Smooth muscle cell (in vitro differentiated cells): ENCODE results near the gene TMEM204. TPM values are rescaled to one million over a fixed set of nuclear protein-coding genes. Genes with fewer than 3 reads are reported as not detected.

ENCODE experiments used
- DNase-seq: peaks from one replicate; lab custom pipeline; 2025; ENCODE audit not compliant: unreplicated experiment; lab: John Stamatoyannopoulos, UW
- H2AFZ ChIP-seq: fragments of 200-600 bp; sonication (generic); 2 replicates; pipeline ENCODE4 v1.6.0; 2016; ENCODE audit warnings: antibody characterized with exemption, low read depth, mild to moderate bottlenecking
- H3F3A ChIP-seq: fragments of 200-600 bp; sonication (generic); 2 replicates; pipeline ENCODE4 v1.6.0; 2017; ENCODE audit warnings: antibody characterized with exemption, low read depth
- H3K27ac ChIP-seq: fragments of 200-600 bp; sonication (generic); 2 replicates; pipeline ENCODE4 v1.5.1; 2016; ENCODE audit warnings: low read depth, mild to moderate bottlenecking
- H3K27me3 ChIP-seq: fragments of 200-600 bp; sonication (generic); 2 replicates; pipeline ENCODE4 v1.6.1; 2016; ENCODE audit warnings: low read depth, mild to moderate bottlenecking
- H3K36me3 ChIP-seq: fragments of 200-600 bp; sonication (generic); 2 replicates; pipeline ENCODE4 v1.5.1; 2016; ENCODE audit warnings: low read depth
- H3K4me1 ChIP-seq: fragments of 200-600 bp; sonication (generic); 2 replicates; pipeline ENCODE4 v1.5.1; 2016; ENCODE audit warnings: low read depth
- H3K4me2 ChIP-seq: fragments of 200-600 bp; sonication (generic); 2 replicates; pipeline ENCODE4 v1.6.0; 2016; ENCODE audit warnings: mild to moderate bottlenecking
- H3K4me3 ChIP-seq: fragments of 200-600 bp; sonication (generic); 2 replicates; pipeline ENCODE4 v1.5.1; 2016; ENCODE audit warnings: mild to moderate bottlenecking
- H3K79me2 ChIP-seq: fragments of 200-600 bp; sonication (generic); 2 replicates; pipeline ENCODE4 v1.6.0; 2016; ENCODE audit warnings: low read depth, mild to moderate bottlenecking
- H3K9ac ChIP-seq: fragments of 200-600 bp; sonication (generic); 2 replicates; pipeline ENCODE4 v1.6.0; 2016; ENCODE audit warnings: low read depth
- H3K9me3 ChIP-seq: fragments of 200-600 bp; sonication (generic); replicated peaks from 2 replicates; pipeline ENCODE4 v1.5.1; 2016; ENCODE audit warnings: low read depth
- H4K20me1 ChIP-seq: fragments of 200-600 bp; sonication (generic); 2 replicates; pipeline ENCODE4 v1.6.0; 2016; ENCODE audit warnings: low read depth
- WGBS: methylation state at CpG from one replicate; pipeline ENCODE4 v1.1.7; 2016; ENCODE audit warnings: low lambda C conversion rate; 5-methylcytosine and 5-hydroxymethylcytosine counted together
- polyA plus RNA-seq: library from polyadenylated mRNA; unstranded; fragments of >200 nt; fragmentation: Nextera tagmentation; extraction: Ambion mirVana; gene quantifications from 2 replicates; pipeline ENCODE4 v1.2.1, GENCODE V29; 2016
- total RNA-seq: library from RNA; depleted of rRNA; stranded (reverse); fragments of >200 nt; gene quantifications from 2 replicates; pipeline ENCODE4 v1.2.3, GENCODE V29; 2014
- TF ChIP-seq, protein P1 (sequence below): fragments of 200-600 bp; sonication (generic); IDR thresholded peaks from 2 replicates; pipeline ENCODE4 v1.5.1; 2017; ENCODE audit warnings: borderline replicate concordance, mild to moderate bottlenecking, antibody characterized with exemption; ENCODE audit not compliant: insufficient read depth, poor library complexity, severe bottlenecking

The TMEM204 gene
- total and polyA plus RNA-seq, 2 experiments from 2014 or later = 0.90 to 4.2 TPM

DNA sequence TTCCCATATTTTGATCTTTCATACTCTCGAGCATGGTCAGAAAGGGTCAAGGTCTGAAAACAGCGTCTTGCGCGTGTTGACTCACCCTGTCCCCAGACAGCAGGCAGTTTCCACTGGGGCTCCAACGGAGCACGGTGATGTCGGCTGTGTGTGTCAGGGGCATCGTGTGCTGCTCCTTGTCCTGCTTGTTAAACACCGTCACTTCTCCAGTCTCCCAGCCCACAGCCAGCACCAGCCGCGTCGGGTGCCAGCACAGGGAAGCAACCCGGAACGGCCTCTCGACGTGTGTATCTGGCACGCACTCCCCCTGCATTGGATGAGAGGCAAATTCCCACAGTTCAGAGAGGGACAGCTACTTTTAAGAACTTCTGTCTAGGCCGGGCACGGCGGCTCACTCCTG lies 68.8 kb downstream of the TMEM204 start:
- H3K36me3 ChIP-seq = no peaks in the 10 kb centered on the region
- no peaks in the 10 kb centered on the region for H3K79me2 ChIP-seq
- no peaks in the 10 kb centered on the region for H4K20me1 ChIP-seq
- DNase-seq = no peak
- no peaks in the 10 kb centered on the region for H3K4me1 ChIP-seq
- H3K4me2 ChIP-seq = no peak overlapping the region
- TF ChIP-seq, protein P1, sequence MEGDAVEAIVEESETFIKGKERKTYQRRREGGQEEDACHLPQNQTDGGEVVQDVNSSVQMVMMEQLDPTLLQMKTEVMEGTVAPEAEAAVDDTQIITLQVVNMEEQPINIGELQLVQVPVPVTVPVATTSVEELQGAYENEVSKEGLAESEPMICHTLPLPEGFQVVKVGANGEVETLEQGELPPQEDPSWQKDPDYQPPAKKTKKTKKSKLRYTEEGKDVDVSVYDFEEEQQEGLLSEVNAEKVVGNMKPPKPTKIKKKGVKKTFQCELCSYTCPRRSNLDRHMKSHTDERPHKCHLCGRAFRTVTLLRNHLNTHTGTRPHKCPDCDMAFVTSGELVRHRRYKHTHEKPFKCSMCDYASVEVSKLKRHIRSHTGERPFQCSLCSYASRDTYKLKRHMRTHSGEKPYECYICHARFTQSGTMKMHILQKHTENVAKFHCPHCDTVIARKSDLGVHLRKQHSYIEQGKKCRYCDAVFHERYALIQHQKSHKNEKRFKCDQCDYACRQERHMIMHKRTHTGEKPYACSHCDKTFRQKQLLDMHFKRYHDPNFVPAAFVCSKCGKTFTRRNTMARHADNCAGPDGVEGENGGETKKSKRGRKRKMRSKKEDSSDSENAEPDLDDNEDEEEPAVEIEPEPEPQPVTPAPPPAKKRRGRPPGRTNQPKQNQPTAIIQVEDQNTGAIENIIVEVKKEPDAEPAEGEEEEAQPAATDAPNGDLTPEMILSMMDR = no peak
- no peaks in the 10 kb centered on the region for H3F3A ChIP-seq
- H2AFZ ChIP-seq = no peak overlapping the region
- no peak overlapping the region for H3K9ac ChIP-seq
- 92% methylated on average over 20 of the region's 20 CpGs for WGBS
- H3K9me3 ChIP-seq = no peaks in the 10 kb centered on the region
- no peak overlapping the region for H3K27ac ChIP-seq
- H3K27me3 ChIP-seq = no peaks in the 10 kb centered on the region
- no peak overlapping the region for H3K4me3 ChIP-seq

Other genes starting within 250 kb of the TMEM204 start
- gene UBE2I, start 224.0 kb upstream of the TMEM204 start, total RNA-seq = 51.5 and 95.9 TPM in 2 replicates
- gene UBE2I, start 224.0 kb upstream of the TMEM204 start, polyA plus RNA-seq = 169 and 180 TPM in 2 replicates
- 0.31 TPM in 1 of 2 replicates, not detected in the other for gene BAIAP3, start 200.0 kb upstream of the TMEM204 start, total RNA-seq
- 0.34 and 0.51 TPM in 2 replicates for gene BAIAP3, start 200.0 kb upstream of the TMEM204 start, polyA plus RNA-seq
- 54.9 and 55.2 TPM in 2 replicates for gene TSR3, start 181.8 kb upstream of the TMEM204 start, total RNA-seq
- gene TSR3, start 181.8 kb upstream of the TMEM204 start, polyA plus RNA-seq = 142 TPM in 2 replicates
- 28.0 and 34.4 TPM in 2 replicates for gene GNPTG, start 181.7 kb upstream of the TMEM204 start, total RNA-seq
- gene GNPTG, start 181.7 kb upstream of the TMEM204 start, polyA plus RNA-seq = 73.3 and 79.2 TPM in 2 replicates
- gene UNKL, start 119.0 kb upstream of the TMEM204 start, total RNA-seq = 5.2 and 8.2 TPM in 2 replicates
- gene UNKL, start 119.0 kb upstream of the TMEM204 start, polyA plus RNA-seq = 6.2 and 9.3 TPM in 2 replicates
- 17.2 and 21.8 TPM in 2 replicates for gene UQCC4, start 112.9 kb upstream of the TMEM204 start, total RNA-seq
- gene UQCC4, start 112.9 kb upstream of the TMEM204 start, polyA plus RNA-seq = 29.6 and 33.0 TPM in 2 replicates
- gene PERCC1, start 102.6 kb upstream of the TMEM204 start, total RNA-seq = not detected in 2 replicates
- not detected in 2 replicates for gene PERCC1, start 102.6 kb upstream of the TMEM204 start, polyA plus RNA-seq
- not detected in 2 replicates for gene CCDC154, start 89.1 kb upstream of the TMEM204 start, total RNA-seq
- 0.24 and 1.0 TPM in 2 replicates for gene CCDC154, start 89.1 kb upstream of the TMEM204 start, polyA plus RNA-seq
- 15.6 and 25.9 TPM in 2 replicates for gene CLCN7, start 58.6 kb upstream of the TMEM204 start, total RNA-seq
- 45.2 and 59.9 TPM in 2 replicates for gene CLCN7, start 58.6 kb upstream of the TMEM204 start, polyA plus RNA-seq
- gene PTX4, start 44.7 kb upstream of the TMEM204 start, total RNA-seq = not detected in 2 replicates
- gene PTX4, start 44.7 kb upstream of the TMEM204 start, polyA plus RNA-seq = not detected in 2 replicates
- gene TELO2, start 40.3 kb upstream of the TMEM204 start, total RNA-seq = 4.8 and 6.5 TPM in 2 replicates
- gene TELO2, start 40.3 kb upstream of the TMEM204 start, polyA plus RNA-seq = 22.9 and 25.1 TPM in 2 replicates
- gene IFT140, start 78.4 kb downstream of the TMEM204 start, total RNA-seq = 24.8 and 30.0 TPM in 2 replicates
- 17.2 and 24.1 TPM in 2 replicates for gene IFT140, start 78.4 kb downstream of the TMEM204 start, polyA plus RNA-seq
- 7.3 and 16.5 TPM in 2 replicates for gene CRAMP1, start 78.7 kb downstream of the TMEM204 start, total RNA-seq
- gene CRAMP1, start 78.7 kb downstream of the TMEM204 start, polyA plus RNA-seq = 6.3 and 7.9 TPM in 2 replicates
- 28.6 and 33.4 TPM in 2 replicates for gene JPT2, start 144.6 kb downstream of the TMEM204 start, total RNA-seq
- 7.2 and 11.2 TPM in 2 replicates for gene JPT2, start 144.6 kb downstream of the TMEM204 start, polyA plus RNA-seq
- 36.2 and 43.6 TPM in 2 replicates for gene MAPK8IP3, start 172.5 kb downstream of the TMEM204 start, total RNA-seq
- 47.8 and 69.2 TPM in 2 replicates for gene MAPK8IP3, start 172.5 kb downstream of the TMEM204 start, polyA plus RNA-seq
- 38.0 and 56.7 TPM in 2 replicates for gene NME3, start 237.9 kb downstream of the TMEM204 start, total RNA-seq
- 85.4 and 94.3 TPM in 2 replicates for gene NME3, start 237.9 kb downstream of the TMEM204 start, polyA plus RNA-seq
- gene EME2, start 239.1 kb downstream of the TMEM204 start, total RNA-seq = 3.6 and 4.4 TPM in 2 replicates
- gene EME2, start 239.1 kb downstream of the TMEM204 start, polyA plus RNA-seq = 3.8 and 7.6 TPM in 2 replicates
- 56.7 and 62.9 TPM in 2 replicates for gene MRPS34, start 239.5 kb downstream of the TMEM204 start, total RNA-seq
- 111 and 122 TPM in 2 replicates for gene MRPS34, start 239.5 kb downstream of the TMEM204 start, polyA plus RNA-seq
- 23.0 and 25.1 TPM in 2 replicates for gene SPSB3, start 248.9 kb downstream of the TMEM204 start, total RNA-seq
- 49.8 and 60.3 TPM in 2 replicates for gene SPSB3, start 248.9 kb downstream of the TMEM204 start, polyA plus RNA-seq
- 32.9 and 48.0 TPM in 2 replicates for gene NUBP2, start 249.3 kb downstream of the TMEM204 start, total RNA-seq
- 80.8 and 86.7 TPM in 2 replicates for gene NUBP2, start 249.3 kb downstream of the TMEM204 start, polyA plus RNA-seq